Measurements from ENCODE around the gene SLIT3. TPM values are rescaled to one million over a fixed set of nuclear protein-coding genes. Genes with fewer than 3 reads are reported as not detected.

Gene SLIT3
- total RNA-seq, 1 experiment from 2014 or later = not detected

GRCh38 chr5:169223595-169223953 is 77.4 kb downstream of the SLIT3 start:
- H3K4me1 ChIP-seq (replicated peaks; ENCODE audit: insufficient read depth) = no peaks in the 10 kb centered on the region
- H3K9me3 ChIP-seq (ENCODE audit: insufficient read depth, low read depth) = no peaks in the 10 kb centered on the region
- no peaks in the 10 kb centered on the region for H3K9me2 ChIP-seq (ENCODE audit: insufficient read depth)
- H3K4me3 ChIP-seq = no peak overlapping the region
- H2AFZ ChIP-seq = no peak overlapping the region
- no peak overlapping the region for H3K4me2 ChIP-seq
- intact Hi-C loops (cut with micrococcal nuclease; ENCODE audit: unreplicated experiment) = no loop called here
- no peak overlapping the region for H3K27ac ChIP-seq
- peaks cover 81% of the 10 kb centered on the region for H3K27me3 ChIP-seq (ENCODE audit: insufficient read depth, low read depth)
- H3F3A ChIP-seq (ENCODE audit: insufficient read depth, low read depth) = no peaks in the 10 kb centered on the region
- no peak for DNase-seq
- TF ChIP-seq EZH2 (IDR thresholded peaks at IDR 0.05; ENCODE audit: low read depth) = no peak
- TF ChIP-seq CTCF (conservative IDR thresholded peaks at IDR 0.05) = no peak
- BruUV-seq (replicated peaks) = no TSS peak
- POLR2A ChIA-PET (ENCODE audit: unreplicated experiment) = no interaction called here
- H3K36me3 ChIP-seq (ENCODE audit: low read depth) = no peaks in the 10 kb centered on the region
- CTCF ChIA-PET = no interaction called here
- H4K20me1 ChIP-seq (ENCODE audit: insufficient read depth) = no peaks in the 10 kb centered on the region
- no peaks in the 10 kb centered on the region for H3K79me2 ChIP-seq (ENCODE audit: low read depth)

GRCh38 chr5:169222934-169223594 is 77.9 kb downstream of the SLIT3 start:
- no peak overlapping the region for H3K27ac ChIP-seq
- TF ChIP-seq EZH2 (IDR thresholded peaks at IDR 0.05; ENCODE audit: low read depth) (no peak), CTCF (conservative IDR thresholded peaks at IDR 0.05) (no peak)

DNA sequence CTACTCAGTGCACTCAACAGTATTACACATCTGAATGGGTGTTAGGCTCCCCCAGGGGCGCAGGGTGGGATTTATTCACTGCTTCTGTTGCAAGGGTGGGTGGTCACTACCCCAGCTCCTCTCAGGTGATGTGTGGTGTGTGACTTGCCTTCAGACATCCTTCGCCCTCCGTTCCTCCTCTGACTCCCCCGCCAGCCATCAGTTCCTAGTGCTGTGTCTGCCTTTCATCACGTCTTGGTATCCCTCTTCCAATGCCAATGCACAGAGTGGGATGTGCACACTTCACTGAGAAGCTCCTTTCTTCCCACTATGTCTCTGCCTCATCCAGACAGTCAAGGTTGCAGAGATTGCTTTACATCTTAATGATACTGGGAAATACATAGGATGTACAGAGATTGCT is 79.4 kb downstream of the SLIT3 start:
- no peak overlapping the region for H3K4me3 ChIP-seq
- POLR2A ChIA-PET (ENCODE audit: unreplicated experiment) = no interaction called here
- H3K36me3 ChIP-seq (ENCODE audit: low read depth) = no peaks in the 10 kb centered on the region
- peaks cover 81% of the 10 kb centered on the region for H3K27me3 ChIP-seq (ENCODE audit: insufficient read depth, low read depth)
- no peak overlapping the region for H3K4me2 ChIP-seq
- TF ChIP-seq EZH2 (IDR thresholded peaks at IDR 0.05; ENCODE audit: low read depth) (no peak), CTCF (conservative IDR thresholded peaks at IDR 0.05) (no peak)
- H3K9me2 ChIP-seq (ENCODE audit: insufficient read depth) = no peaks in the 10 kb centered on the region
- H4K20me1 ChIP-seq (ENCODE audit: insufficient read depth) = no peaks in the 10 kb centered on the region
- intact Hi-C loops (cut with micrococcal nuclease; ENCODE audit: unreplicated experiment) = no loop called here
- no peak overlapping the region for H2AFZ ChIP-seq
- no peaks in the 10 kb centered on the region for H3F3A ChIP-seq (ENCODE audit: insufficient read depth, low read depth)
- H3K27ac ChIP-seq = no peak overlapping the region
- CTCF ChIA-PET = no interaction called here
- H3K9me3 ChIP-seq (ENCODE audit: insufficient read depth, low read depth) = no peaks in the 10 kb centered on the region
- no peaks in the 10 kb centered on the region for H3K4me1 ChIP-seq (replicated peaks; ENCODE audit: insufficient read depth)
- BruUV-seq (replicated peaks) = no TSS peak
- no peaks in the 10 kb centered on the region for H3K79me2 ChIP-seq (ENCODE audit: low read depth)
- DNase-seq = no peak

More at GRCh38 chr5:169222934-169223594, 77.9 kb downstream of the SLIT3 start:
- no peaks in the 10 kb centered on the region for H3K9me2 ChIP-seq (ENCODE audit: insufficient read depth)
- CTCF ChIA-PET = no interaction called here
- H3K4me3 ChIP-seq = no peak overlapping the region
- no peaks in the 10 kb centered on the region for H3K79me2 ChIP-seq (ENCODE audit: low read depth)
- intact Hi-C loops (cut with micrococcal nuclease; ENCODE audit: unreplicated experiment) = no loop called here
- no peak for DNase-seq
- H3K4me1 ChIP-seq (replicated peaks; ENCODE audit: insufficient read depth) = no peaks in the 10 kb centered on the region
- no peaks in the 10 kb centered on the region for H3F3A ChIP-seq (ENCODE audit: insufficient read depth, low read depth)
- POLR2A ChIA-PET (ENCODE audit: unreplicated experiment) = no interaction called here
- H3K4me2 ChIP-seq = no peak overlapping the region
- H2AFZ ChIP-seq = no peak overlapping the region
- no TSS peak for BruUV-seq (replicated peaks)
- H4K20me1 ChIP-seq (ENCODE audit: insufficient read depth) = no peaks in the 10 kb centered on the region
- no peaks in the 10 kb centered on the region for H3K36me3 ChIP-seq (ENCODE audit: low read depth)
- H3K9me3 ChIP-seq (ENCODE audit: insufficient read depth, low read depth) = no peaks in the 10 kb centered on the region
- peaks cover 81% of the 10 kb centered on the region for H3K27me3 ChIP-seq (ENCODE audit: insufficient read depth, low read depth)

Data from PC-9 (cell line).